Mesendoderm (in vitro differentiated cells): ENCODE measurements around the gene SMG1.
A peak's percentile ranks its signal among the peaks of the same experiment; 100 is the strongest.
"Not testable (repeated sequence)": the region's sequence is repeated elsewhere in the genome, so short reads cannot be mapped to it uniquely, and the experiment has no call there.

Experiments
- DNase-seq: peaks from one replicate; pipeline ENCODE4 v3.0.0; 2013
- H2AK5ac ChIP-seq: 2 replicates; pipeline ENCODE4 v1.6.1; 2013; ENCODE audit warnings: low read length, inconsistent platforms
- H2BK120ac ChIP-seq: 2 replicates; pipeline ENCODE4 v1.6.1; 2013; ENCODE audit warnings: low read depth, mild to moderate bottlenecking, low read length, moderate library complexity, mixed read lengths
- H2BK15ac ChIP-seq: replicated peaks from 2 replicates; pipeline ENCODE4 v1.6.1; 2013; ENCODE audit warnings: low read depth, mild to moderate bottlenecking, moderate library complexity
- H2BK5ac ChIP-seq: 2 replicates; pipeline ENCODE4 v1.6.1; 2013; ENCODE audit warnings: low read length, inconsistent platforms
- H3K18ac ChIP-seq: 2 replicates; pipeline ENCODE4 v1.6.1; 2013; ENCODE audit warnings: mild to moderate bottlenecking, low read length, mixed read lengths
- H3K23ac ChIP-seq: one replicate; pipeline ENCODE4 v1.6.1; 2013; ENCODE audit warnings: low read length
- H3K27ac ChIP-seq: 2 replicates; pipeline ENCODE4 v1.5.1; 2013; ENCODE audit warnings: low read depth, mild to moderate bottlenecking, inconsistent platforms, low read length, moderate library complexity
- H3K27me3 ChIP-seq: 2 replicates; pipeline ENCODE4 v1.6.1; 2013; ENCODE audit warnings: low read length, control low read depth, mild to moderate bottlenecking, inconsistent platforms; ENCODE audit not compliant: insufficient read depth, poor library complexity
- H3K36me3 ChIP-seq: 2 replicates; pipeline ENCODE4 v1.6.1; 2013; ENCODE audit warnings: low read length, inconsistent platforms; ENCODE audit not compliant: control insufficient read depth, insufficient read depth
- H3K4ac ChIP-seq: one replicate; pipeline ENCODE4 v1.6.1; 2013; ENCODE audit warnings: low read depth, mild to moderate bottlenecking, low read length, moderate library complexity
- H3K4me1 ChIP-seq: 2 replicates; pipeline ENCODE4 v1.6.1; 2013; ENCODE audit warnings: low read depth, low read length, inconsistent platforms; ENCODE audit not compliant: control insufficient read depth
- H3K4me2 ChIP-seq: 2 replicates; pipeline ENCODE4 v1.6.1; 2013; ENCODE audit warnings: low read length
- H3K4me3 ChIP-seq: 2 replicates; pipeline ENCODE4 v1.5.1; 2013; ENCODE audit warnings: mild to moderate bottlenecking, low read length
- H3K56ac ChIP-seq: one replicate; pipeline ENCODE4 v1.6.1; 2013; ENCODE audit warnings: low read length
- H3K79me1 ChIP-seq: 2 replicates; pipeline ENCODE4 v1.6.1; 2013; ENCODE audit warnings: low read length, inconsistent platforms
- H3K79me2 ChIP-seq: 2 replicates; pipeline ENCODE4 v1.6.1; 2013; ENCODE audit warnings: mild to moderate bottlenecking, low read length; ENCODE audit not compliant: control insufficient read depth, insufficient read depth
- H3K9ac ChIP-seq: 2 replicates; pipeline ENCODE4 v1.6.1; 2013; ENCODE audit warnings: low read length, inconsistent platforms
- H4K5ac ChIP-seq: one replicate; pipeline ENCODE4 v1.6.1; 2013; ENCODE audit warnings: low read length
- H4K8ac ChIP-seq: one replicate; pipeline ENCODE4 v1.6.1; 2013; ENCODE audit warnings: low read depth, mild to moderate bottlenecking, control low read depth, low read length, moderate library complexity
- WGBS: extraction: QIAGEN DNeasy Blood & Tissue Kit; methylation state at CpG from one replicate; pipeline ENCODE4 v1.1.7; 2013; ENCODE audit warnings: low lambda C conversion rate, missing lambda C conversion rate; ENCODE audit not compliant: insufficient coverage; ENCODE audit errors: extremely low coverage; 5-methylcytosine and 5-hydroxymethylcytosine counted together

Gene SMG1

DNA sequence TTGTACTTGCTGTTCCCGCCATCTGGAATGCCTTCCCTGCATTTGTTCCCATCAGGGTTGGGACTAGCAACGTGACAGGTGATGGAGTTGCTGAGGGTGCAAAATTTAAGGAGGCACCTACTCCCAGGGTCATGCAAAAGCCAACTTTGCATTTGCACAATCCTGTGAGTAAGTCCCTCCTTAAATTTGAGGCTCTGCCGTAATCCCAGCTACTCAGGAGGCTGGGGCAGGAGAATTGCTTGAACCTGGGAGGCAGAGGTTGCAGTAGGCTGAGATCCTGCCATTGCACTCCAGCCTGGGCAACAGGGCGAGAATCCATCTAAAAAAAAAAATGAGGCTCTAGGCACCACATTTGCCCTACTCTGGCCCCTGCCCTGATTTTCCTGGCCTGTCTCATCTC is 3.9 kb upstream of the SMG1 start:
- H3K79me2 ChIP-seq, H3K23ac ChIP-seq, H4K8ac ChIP-seq, H3K27me3 ChIP-seq, H4K5ac ChIP-seq, H2BK120ac ChIP-seq, H2BK15ac ChIP-seq, H3K79me1 ChIP-seq, H2AK5ac ChIP-seq, H3K27ac ChIP-seq, H3K4me2 ChIP-seq, H3K4ac ChIP-seq, H2BK5ac ChIP-seq, H3K18ac ChIP-seq, H3K9ac ChIP-seq, DNase-seq, H3K4me3 ChIP-seq, H3K36me3 ChIP-seq, H3K56ac ChIP-seq, H3K4me1 ChIP-seq: not testable (repeated sequence)
- WGBS = no CpG with 5 or more reads among the region's 4 CpGs

- not testable (repeated sequence) for H3K4me3 ChIP-seq, H3K18ac ChIP-seq, H2BK5ac ChIP-seq, H3K27me3 ChIP-seq, H3K56ac ChIP-seq, H2BK15ac ChIP-seq, H3K27ac ChIP-seq, H3K4me1 ChIP-seq, DNase-seq, H4K5ac ChIP-seq, H3K36me3 ChIP-seq, H2AK5ac ChIP-seq, H3K4me2 ChIP-seq, H3K4ac ChIP-seq, H4K8ac ChIP-seq, H2BK120ac ChIP-seq, H3K79me1 ChIP-seq, H3K23ac ChIP-seq, H3K9ac ChIP-seq
- WGBS = no CpG with 5 or more reads among the region's 7 CpGs
- H3K79me2 ChIP-seq = peaks cover 16% of the 10 kb centered on the region
These were observed 1.9 kb upstream of the SMG1 start for GRCh38 chr16:18928073-18928472.

DNA sequence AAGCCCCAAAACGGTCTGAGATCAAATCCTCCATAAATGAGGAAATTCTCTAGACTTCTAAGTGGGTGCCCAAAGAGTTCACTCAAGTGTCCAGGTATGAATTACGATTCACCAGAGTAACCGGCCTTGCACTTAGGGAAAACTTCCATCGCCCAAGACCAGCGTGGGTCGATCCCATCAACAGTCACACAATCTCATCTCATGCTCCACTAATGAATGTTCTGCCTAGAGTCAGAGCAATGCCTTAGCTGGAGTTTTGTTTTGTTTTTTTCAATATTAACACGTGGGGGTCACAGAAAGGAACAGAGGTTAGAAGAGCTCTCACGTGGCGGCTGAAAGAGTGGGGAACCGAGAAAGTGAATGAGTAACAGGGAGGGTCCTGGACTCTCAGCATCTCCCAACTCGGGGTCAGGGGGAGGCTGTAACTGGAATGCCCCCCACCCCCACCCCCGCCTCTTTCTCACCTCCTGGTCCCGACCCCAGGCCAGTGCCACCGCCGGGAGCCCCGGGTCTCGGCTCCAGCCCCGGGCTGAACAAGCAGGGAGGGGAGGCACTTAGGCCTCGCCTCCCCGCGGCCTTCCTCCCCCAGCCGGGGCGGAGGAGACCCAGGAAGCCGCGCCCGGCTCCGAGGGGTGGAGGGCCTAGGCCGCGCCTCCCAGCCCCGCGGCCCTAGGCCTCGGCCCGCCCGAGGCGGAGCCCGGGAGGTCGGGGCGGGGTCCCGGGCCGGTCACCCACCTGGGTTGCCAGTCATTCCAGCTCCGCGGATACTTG is 808 bp downstream of the SMG1 start:
- H3K27me3 ChIP-seq, H3K4me1 ChIP-seq, H2BK120ac ChIP-seq, H2BK5ac ChIP-seq, H2BK15ac ChIP-seq, H3K23ac ChIP-seq, H3K79me1 ChIP-seq, H2AK5ac ChIP-seq, H3K36me3 ChIP-seq, H4K8ac ChIP-seq, H4K5ac ChIP-seq: not testable (repeated sequence)
- Histone ChIP-seq H3K4me2 (peak overlapping the region; percentile 23), H3K56ac (peak overlapping the region; percentile 91), H3K4ac (peak overlapping the region; percentile 52), H3K27ac (peak overlapping the region; percentile 97), H3K9ac (peak overlapping the region; percentile 83), H3K4me3 (peak overlapping the region; percentile 73), H3K18ac (peak overlapping the region; percentile 98), H3K79me2 (peaks cover 36% of the 10 kb centered on the region)
- WGBS = no CpG with 5 or more reads among the region's 42 CpGs
- DNase-seq = peak; percentile 70

GRCh38 chr16:18923935-18924334 is 2.3 kb downstream of the SMG1 start:
- H3K4me2 ChIP-seq, H3K36me3 ChIP-seq, H3K9ac ChIP-seq, H3K23ac ChIP-seq, H3K79me1 ChIP-seq, H3K4me3 ChIP-seq, H4K8ac ChIP-seq, H3K56ac ChIP-seq, DNase-seq, H2BK120ac ChIP-seq, H3K18ac ChIP-seq, H2BK15ac ChIP-seq, H4K5ac ChIP-seq, H3K4ac ChIP-seq, H2AK5ac ChIP-seq, H3K4me1 ChIP-seq, H3K27me3 ChIP-seq, H2BK5ac ChIP-seq, H3K27ac ChIP-seq: not testable (repeated sequence)
- WGBS = no CpG with 5 or more reads among the region's 5 CpGs
- H3K79me2 ChIP-seq = peaks cover 48% of the 10 kb centered on the region

GRCh38 chr16:18923124-18923523 is 3.1 kb downstream of the SMG1 start:
- not testable (repeated sequence) for H2BK15ac ChIP-seq, H2BK5ac ChIP-seq, H3K4me2 ChIP-seq, H2BK120ac ChIP-seq, H3K4ac ChIP-seq, H3K4me3 ChIP-seq, H4K5ac ChIP-seq, DNase-seq, H2AK5ac ChIP-seq, H3K27ac ChIP-seq, H3K79me1 ChIP-seq, H3K36me3 ChIP-seq, H3K27me3 ChIP-seq, H3K23ac ChIP-seq, H3K56ac ChIP-seq, H3K4me1 ChIP-seq, H3K9ac ChIP-seq, H3K18ac ChIP-seq, H4K8ac ChIP-seq
- H3K79me2 ChIP-seq = peaks cover 52% of the 10 kb centered on the region
- WGBS = no CpG with 5 or more reads among the region's 8 CpGs

DNA sequence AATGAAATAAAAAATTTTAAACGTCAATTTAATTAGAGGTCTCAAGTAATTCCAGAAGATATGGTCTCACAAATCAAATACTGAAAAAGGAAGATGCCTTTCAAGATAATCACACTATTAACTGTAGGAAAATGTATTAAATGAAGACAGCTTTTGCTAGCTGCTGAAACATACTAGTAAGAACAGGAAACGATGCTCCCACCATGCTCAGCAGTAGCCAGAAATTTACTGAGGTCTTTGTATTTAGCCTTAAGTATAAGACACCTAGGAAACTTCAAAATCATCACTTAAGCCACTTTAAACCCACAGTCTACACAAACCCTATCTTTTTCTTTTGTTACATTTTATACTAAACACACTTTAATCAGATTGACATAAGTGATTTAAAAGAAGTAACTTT is 16.6 kb downstream of the SMG1 start:
- not testable (repeated sequence) for H3K4me2 ChIP-seq, H3K79me1 ChIP-seq, H2BK5ac ChIP-seq, H3K27ac ChIP-seq, H2BK120ac ChIP-seq, H3K23ac ChIP-seq, H3K4ac ChIP-seq, H3K36me3 ChIP-seq, H3K4me1 ChIP-seq, H2BK15ac ChIP-seq, DNase-seq, H4K8ac ChIP-seq, H3K56ac ChIP-seq, H3K4me3 ChIP-seq, H3K27me3 ChIP-seq, H3K9ac ChIP-seq, H2AK5ac ChIP-seq, H3K18ac ChIP-seq, H4K5ac ChIP-seq
- no CpG with 5 or more reads among the region's 2 CpGs for WGBS
- H3K79me2 ChIP-seq = peaks cover 43% of the 10 kb centered on the region
